Stimulated activated CD8-positive, alpha-beta memory T cell treated with anti-CD3 and anti-CD28 coated beads, Interleukin-15, amount 100 ng/mL, for 48 hours (primary cell): Measurements from ENCODE around the gene DNAJC15.

Experiments
- DNase-seq, 2 donors: peaks; one replicate each; pipeline ENCODE4 v3.0.0-alpha.2; 2020; ENCODE audit warnings: low read depth in 2 of 2

DNAJC15 gene

GRCh38 chr13:43127103-43127798, 103.9 kb downstream of the DNAJC15 start:
- no peak for DNase-seq

GRCh38 chr13:43127827-43128226, 104.4 kb downstream of the DNAJC15 start:
- DNase-seq, result no peak

DNA sequence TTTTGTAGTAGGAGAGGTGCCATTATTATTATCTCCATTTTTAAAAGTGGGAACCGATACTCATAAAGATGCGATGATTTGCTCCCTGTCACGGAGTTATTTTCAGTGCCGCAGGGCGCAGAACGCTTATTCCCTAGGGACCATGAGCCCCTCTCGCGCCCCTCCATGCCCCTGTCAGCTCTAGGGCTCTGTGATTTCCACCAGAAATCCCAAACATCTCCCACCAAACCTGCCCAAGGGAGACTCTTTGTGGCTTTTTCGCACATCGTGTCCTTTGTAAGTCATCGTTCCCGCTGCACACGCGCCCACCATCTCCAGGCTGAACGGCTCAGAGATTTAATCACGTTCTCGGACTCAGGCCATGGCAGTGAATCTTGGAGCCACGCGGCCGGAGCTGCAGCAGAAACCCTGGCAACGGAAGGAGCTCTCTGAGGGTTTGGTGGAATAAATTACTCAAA, 105.1 kb downstream of the DNAJC15 start:
- no peak for DNase-seq

DNA sequence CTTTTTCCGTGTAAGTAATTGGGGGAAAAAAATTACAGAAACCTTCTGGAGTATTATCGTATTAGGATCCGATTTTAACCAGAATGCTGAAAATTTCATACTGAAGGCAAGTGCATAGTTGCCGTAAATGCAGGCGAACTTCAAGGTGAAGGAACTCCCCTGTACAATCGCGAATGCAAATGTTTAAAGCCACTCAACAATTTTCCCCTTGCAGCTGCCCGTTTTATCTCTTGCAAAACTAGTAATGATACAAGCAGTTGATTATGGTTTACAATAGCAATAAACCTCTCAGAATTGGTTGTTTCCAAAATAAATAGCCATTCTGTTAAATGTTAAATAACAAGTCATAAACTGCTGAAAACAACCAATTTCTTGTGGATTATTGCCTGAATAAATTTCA, 105.7 kb downstream of the DNAJC15 start:
- no peak for DNase-seq

DNA sequence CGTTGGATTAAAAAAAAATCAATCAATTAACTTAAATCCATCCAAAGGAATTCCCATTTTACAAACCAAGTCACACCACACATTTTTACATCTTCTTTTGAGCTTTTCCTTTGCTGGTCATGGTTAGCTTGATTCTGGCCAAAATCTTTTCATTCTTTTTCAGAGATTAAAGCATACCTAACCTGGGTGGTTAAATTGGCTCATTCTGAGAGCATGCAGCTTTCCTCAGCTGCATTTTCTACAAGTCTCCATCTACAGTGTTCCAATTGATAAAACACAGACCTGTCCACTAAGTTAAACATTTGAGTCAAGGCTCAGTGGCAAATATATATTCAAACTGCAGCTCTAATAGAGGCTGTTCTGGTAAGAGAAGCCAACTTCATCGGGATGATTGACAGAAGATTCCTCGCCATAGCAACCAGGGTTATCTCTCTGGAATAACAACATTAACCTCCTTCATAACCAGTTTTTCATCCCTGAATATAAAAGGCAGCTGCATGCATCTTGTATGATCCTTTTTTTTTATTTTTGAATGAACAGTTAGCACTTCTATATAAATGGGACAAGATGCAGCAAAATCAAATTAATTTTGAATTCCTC, 106.2 kb downstream of the DNAJC15 start:
- no peak for DNase-seq

GRCh38 chr13:43132257-43132656, 108.9 kb downstream of the DNAJC15 start:
- DNase-seq, result no peak

- DNase-seq, result no peak
These were observed 109.5 kb downstream of the DNAJC15 start for GRCh38 chr13:43132911-43133310.

GRCh38 chr13:43133792-43134191, 110.4 kb downstream of the DNAJC15 start:
- DNase-seq, result no peak

DNA sequence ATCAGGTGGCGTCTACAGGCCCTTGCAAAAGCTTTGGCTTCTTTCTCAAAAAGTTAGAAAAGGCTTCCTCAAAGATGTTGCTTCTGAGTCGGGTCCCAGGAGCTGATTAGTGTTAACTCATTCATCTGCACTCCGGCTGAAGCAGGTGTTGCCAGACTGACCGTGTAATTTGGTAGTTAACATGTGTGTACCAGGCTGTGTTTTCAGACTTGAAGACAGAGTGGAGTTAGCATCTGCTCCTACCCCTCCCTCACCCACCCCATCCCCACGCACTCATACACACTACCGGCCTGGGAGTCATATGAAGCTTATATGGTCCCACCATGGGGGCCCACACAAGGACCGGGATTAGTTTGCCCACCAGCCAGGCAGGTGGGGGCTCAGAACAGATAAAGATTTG, 111.5 kb downstream of the DNAJC15 start:
- no peak for DNase-seq

GRCh38 chr13:43135516-43135915, 112.1 kb downstream of the DNAJC15 start:
- no peak for DNase-seq

- DNase-seq, result no peak
These were observed 113.7 kb downstream of the DNAJC15 start for GRCh38 chr13:43136920-43137575.

GRCh38 chr13:43139211-43139610, 115.8 kb downstream of the DNAJC15 start:
- DNase-seq, result no peak

DNA sequence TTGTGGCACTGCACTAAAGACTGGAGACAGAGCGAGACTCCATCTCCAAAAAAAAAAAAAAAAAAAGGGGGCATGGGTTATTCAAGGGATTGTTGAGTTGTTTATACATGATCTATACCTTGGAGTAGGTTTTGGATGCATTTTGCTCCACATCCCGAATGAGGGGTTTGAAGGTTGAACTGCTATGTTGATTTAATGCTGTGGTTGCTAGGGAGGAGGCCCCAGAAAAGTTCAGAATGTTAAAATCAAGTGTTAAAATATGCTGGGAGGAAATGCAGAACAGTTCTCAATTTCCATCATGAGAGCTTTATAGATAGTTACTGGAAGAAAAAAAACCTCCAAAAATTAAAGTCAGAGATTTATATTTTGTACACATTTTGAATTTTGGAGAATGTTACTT, 116.5 kb downstream of the DNAJC15 start:
- no peak for DNase-seq

DNA sequence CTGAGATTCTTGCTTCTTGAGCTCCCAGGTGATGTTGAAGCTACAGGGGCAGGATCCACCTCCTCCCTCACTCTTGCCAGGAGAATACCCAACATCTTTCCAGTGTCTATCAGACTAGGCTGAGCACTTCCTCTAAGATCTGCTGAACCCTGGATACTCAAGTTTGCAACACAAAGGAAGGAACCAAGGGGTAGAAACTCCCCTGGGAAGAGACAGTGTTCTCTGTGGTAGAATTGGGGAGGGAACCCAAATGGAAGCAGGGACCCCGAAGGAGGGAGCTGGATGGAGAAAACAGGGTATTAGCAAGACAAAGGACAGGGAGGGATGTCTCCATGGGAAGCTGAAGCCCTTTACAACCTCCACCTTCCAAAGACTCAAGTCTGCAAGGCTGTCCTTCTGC, 117.6 kb downstream of the DNAJC15 start:
- DNase-seq, result no peak

- no peak for DNase-seq
These were observed 118.3 kb downstream of the DNAJC15 start for GRCh38 chr13:43141685-43142084.

GRCh38 chr13:43143591-43143990, 120.2 kb downstream of the DNAJC15 start:
- no peak for DNase-seq

- DNase-seq, result no peak
These were observed 122.3 kb downstream of the DNAJC15 start for GRCh38 chr13:43145534-43146196.

DNA sequence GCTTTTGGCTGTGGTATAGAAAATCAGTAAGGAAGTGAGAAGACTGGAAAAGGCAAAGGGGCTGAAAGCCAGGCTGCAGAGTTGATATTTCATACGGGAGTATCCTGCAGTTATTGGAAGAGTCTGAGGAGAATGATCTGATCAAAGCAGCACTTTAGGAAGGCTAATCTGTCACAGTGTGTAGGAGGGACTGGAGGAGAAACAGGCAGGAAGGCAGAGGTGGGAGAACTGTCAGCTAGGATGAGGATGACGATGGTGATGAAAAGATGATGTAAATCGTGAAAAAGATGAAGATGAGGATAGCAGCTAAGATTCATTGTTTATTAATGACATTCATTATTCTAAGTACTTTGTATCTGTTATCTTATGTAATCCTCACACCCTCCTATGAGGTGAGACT, 123.0 kb downstream of the DNAJC15 start:
- no peak for DNase-seq

- DNase-seq, result no peak
These were observed 127.2 kb downstream of the DNAJC15 start for GRCh38 chr13:43150369-43151207.

DNA sequence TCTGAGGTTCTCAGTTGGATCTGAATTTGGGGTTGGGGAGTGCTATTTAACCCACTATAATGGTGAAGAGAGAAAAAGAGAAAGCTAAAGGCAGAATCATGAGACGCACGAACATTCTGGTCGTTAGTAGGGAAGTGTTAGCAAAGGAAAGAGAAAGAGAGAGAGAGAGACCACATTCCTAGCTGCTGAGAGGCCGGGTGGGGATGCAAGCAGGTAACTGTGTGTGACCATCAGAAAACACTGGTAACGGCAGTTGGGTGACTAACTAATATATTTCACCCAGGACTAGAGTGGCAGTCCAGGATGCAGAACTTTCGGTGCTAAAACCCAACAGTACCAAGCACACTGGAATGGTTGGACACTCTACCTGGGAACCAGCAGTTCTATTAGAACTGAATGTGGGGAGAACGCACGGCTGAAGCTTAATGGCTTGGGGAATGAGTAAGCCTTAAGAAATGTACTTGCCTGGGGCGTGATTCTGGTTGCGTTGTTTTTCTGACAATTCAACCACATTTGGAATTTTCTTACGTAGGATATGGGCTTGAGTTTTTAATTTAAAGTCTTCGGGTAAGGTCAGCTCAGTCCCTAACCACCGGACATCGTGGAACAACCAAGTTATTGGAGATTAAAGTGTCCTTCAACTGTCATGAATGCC, 130.2 kb downstream of the DNAJC15 start:
- DNase-seq, result no peak

- no peak for DNase-seq
These were observed 130.8 kb downstream of the DNAJC15 start for GRCh38 chr13:43154156-43154651.
